GM19455 (cell line): ENCODE measurements around the gene ZNF747.

Experiments
- ATAC-seq: cut with Tn5 transposase; IDR thresholded peaks from one replicate; pipeline ENCODE4 v1.9.1; 2021; ENCODE audit not compliant: unreplicated experiment

The ZNF747 gene

GRCh38 chr16:30534368-30535105 lies at the start of gene ZNF747:
TSS of gene ZNF747 (minus strand) at chr16:30534858. CDS start at chr16:30534679, 179 bp downstream.
- no peak for ATAC-seq

- ATAC-seq, result no peak
Observed at GRCh38 chr16:30582611-30583340, 48.1 kb upstream of the ZNF747 start.

- ATAC-seq, result no peak
Observed at GRCh38 chr16:30581457-30581856, 46.8 kb upstream of the ZNF747 start.

GRCh38 chr16:30574678-30575077 lies 40.0 kb upstream of the ZNF747 start:
- no peak for ATAC-seq

- peak; percentile 66 for ATAC-seq
Observed at GRCh38 chr16:30571445-30572322, 37.0 kb upstream of the ZNF747 start, which contains the start of gene ZNF688. TSS of gene ZNF688 (minus strand) at chr16:30571714. CDS start at chr16:30571629, 85 bp downstream.

GRCh38 chr16:30570636-30571444 lies 36.2 kb upstream of the ZNF747 start:
- no peak for ATAC-seq

- ATAC-seq, result no peak
Observed at GRCh38 chr16:30569746-30570635, 35.3 kb upstream of the ZNF747 start.

GRCh38 chr16:30569281-30569680 lies 34.6 kb upstream of the ZNF747 start:
- no peak for ATAC-seq

GRCh38 chr16:30567991-30568638 lies 33.5 kb upstream of the ZNF747 start:
- ATAC-seq, result no peak

GRCh38 chr16:30567160-30567990 lies 32.7 kb upstream of the ZNF747 start:
- no peak for ATAC-seq

- no peak for ATAC-seq
Observed at GRCh38 chr16:30566531-30566930, 31.9 kb upstream of the ZNF747 start.

GRCh38 chr16:30565984-30566383 lies 31.3 kb upstream of the ZNF747 start:
- ATAC-seq, result no peak

- no peak for ATAC-seq
Observed at GRCh38 chr16:30565526-30565925, 30.9 kb upstream of the ZNF747 start.

- no peak for ATAC-seq
Observed at GRCh38 chr16:30562021-30562420, 27.4 kb upstream of the ZNF747 start.

- no peak for ATAC-seq
Observed at GRCh38 chr16:30561089-30561816, 26.6 kb upstream of the ZNF747 start.

GRCh38 chr16:30559690-30560089 lies 25.0 kb upstream of the ZNF747 start:
- no peak for ATAC-seq

GRCh38 chr16:30558789-30559377 lies 24.2 kb upstream of the ZNF747 start:
- ATAC-seq, result no peak
